Fibroblast of mammary gland (primary cell): ENCODE data around the gene POU2AF1.

Experiments
- DNase-seq: peaks from one replicate; pipeline ENCODE4 v3.0.0-alpha.2; 2010; ENCODE audit warnings: low read depth
- H3K4me3 ChIP-seq: 2 replicates; pipeline ENCODE4 v1.5.1; 2011; ENCODE audit warnings: low read depth, mild to moderate bottlenecking, low read length, moderate library complexity; ENCODE audit not compliant: control insufficient read depth
- TF ChIP-seq, protein P1 (sequence below): conservative IDR thresholded peaks from 2 replicates; pipeline ENCODE4 v1.5.1; 2011; ENCODE audit warnings: low read depth, low read length, inconsistent platforms; ENCODE audit not compliant: control insufficient read depth, insufficient read depth

Gene POU2AF1

DNA sequence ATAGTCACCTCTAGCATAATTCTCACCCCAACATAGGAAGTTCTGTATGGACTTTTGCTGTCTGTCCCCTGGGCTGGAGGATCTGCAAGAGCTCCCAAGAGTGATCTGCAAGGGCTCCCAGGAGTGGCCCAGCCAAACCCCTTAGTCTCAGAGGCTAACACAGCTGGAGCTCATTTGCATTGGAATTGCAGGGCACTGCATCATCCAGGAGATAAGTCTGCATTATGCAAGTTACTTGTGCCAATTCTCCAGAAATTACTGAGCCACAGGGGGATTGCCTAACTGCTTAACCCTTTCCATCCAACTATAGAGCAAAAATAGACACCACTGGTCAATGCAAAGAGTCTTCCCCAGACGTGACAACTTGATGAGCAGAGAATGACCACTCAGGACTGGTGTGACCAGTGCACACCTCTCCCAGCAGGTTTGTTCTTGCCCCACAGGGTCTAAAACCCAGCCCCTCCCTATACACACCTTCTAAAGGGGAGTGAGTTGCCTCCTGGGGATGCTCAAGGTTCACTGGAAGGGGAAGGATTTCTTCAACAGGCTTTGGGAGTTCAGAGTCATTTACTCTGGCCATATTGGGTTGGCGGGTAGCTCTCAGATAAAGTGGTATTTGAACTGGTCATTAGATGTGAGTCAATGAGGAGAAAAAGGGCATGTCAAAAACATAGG, 42.4 kb downstream of the POU2AF1 start:
- TF ChIP-seq, protein P1, sequence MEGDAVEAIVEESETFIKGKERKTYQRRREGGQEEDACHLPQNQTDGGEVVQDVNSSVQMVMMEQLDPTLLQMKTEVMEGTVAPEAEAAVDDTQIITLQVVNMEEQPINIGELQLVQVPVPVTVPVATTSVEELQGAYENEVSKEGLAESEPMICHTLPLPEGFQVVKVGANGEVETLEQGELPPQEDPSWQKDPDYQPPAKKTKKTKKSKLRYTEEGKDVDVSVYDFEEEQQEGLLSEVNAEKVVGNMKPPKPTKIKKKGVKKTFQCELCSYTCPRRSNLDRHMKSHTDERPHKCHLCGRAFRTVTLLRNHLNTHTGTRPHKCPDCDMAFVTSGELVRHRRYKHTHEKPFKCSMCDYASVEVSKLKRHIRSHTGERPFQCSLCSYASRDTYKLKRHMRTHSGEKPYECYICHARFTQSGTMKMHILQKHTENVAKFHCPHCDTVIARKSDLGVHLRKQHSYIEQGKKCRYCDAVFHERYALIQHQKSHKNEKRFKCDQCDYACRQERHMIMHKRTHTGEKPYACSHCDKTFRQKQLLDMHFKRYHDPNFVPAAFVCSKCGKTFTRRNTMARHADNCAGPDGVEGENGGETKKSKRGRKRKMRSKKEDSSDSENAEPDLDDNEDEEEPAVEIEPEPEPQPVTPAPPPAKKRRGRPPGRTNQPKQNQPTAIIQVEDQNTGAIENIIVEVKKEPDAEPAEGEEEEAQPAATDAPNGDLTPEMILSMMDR = no peak
- DNase-seq = peak; percentile 93
- no peak overlapping the region for H3K4me3 ChIP-seq

DNA sequence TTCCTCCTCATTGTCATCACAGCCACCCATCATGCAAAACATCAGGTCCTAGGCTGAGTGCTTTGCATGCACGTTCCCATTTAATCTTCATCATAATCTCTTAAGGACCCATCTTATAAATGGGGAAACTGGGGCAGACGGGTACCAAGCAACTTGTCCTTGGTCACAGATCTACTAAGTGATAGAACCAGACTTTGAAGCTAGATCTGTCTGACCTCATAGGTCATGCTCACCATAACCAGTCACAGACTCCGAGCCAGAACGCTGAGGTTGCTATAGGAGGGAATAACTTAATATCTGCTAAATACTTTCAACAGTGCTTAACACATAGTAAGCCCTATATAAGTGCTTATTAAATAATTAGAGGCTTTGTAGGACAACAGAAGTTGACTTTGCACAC, 43.0 kb downstream of the POU2AF1 start:
- no peak for DNase-seq

GRCh38 chr11:111335549-111335948, 43.5 kb downstream of the POU2AF1 start:
- no peak overlapping the region for H3K4me3 ChIP-seq
- TF ChIP-seq, protein P1 = no peak
- peak; percentile 29 for DNase-seq

More for the DNA sequence above, 43.0 kb downstream of the POU2AF1 start:
- no peak overlapping the region for H3K4me3 ChIP-seq
- TF ChIP-seq, protein P1 = no peak

DNA sequence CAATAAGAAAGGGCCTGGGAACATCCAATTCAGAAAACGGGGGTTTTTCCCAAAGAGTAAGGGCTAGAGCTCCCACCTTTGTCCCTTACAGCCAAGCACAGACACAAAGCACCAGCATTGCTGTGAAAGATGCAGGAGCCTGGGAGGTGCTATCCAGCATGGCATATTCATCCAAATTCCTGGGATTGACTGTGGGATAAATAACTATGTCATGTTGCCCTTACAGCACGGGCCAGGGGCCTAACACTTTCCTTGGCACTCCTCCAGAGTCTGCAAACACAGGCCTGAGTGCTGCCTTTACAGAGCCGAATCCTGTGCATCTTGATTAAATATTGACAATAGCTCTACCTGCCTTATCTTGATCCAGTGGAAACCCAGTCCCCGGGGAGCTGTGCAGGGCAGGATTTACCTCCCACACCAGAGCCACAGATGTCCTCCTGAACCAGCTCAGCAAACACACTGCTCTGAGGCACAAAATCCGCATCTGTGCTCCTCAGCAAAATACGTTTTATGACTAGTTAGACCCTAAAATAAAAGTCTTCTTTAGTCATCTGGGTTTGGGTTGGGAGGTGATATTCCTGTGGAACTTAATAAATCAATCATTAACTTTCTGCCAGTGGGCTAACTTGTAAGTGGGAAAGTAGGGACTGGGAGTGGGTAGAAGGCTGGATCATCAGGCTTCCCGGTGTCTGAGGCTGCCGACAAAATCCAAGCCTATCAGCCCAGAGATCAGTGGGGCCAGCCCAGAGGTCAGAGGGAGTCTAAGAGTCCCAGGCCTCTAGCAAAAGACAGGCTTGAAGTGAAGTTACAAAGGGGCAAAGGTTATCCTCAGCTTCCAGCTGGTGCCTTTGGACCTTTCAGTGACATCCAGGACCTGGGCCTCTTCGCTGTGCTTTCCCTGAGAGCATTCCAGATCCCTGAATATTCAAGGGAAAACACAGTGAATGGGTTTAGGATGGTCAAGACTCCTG, 44.3 kb downstream of the POU2AF1 start:
- DNase-seq = no peak

DNA sequence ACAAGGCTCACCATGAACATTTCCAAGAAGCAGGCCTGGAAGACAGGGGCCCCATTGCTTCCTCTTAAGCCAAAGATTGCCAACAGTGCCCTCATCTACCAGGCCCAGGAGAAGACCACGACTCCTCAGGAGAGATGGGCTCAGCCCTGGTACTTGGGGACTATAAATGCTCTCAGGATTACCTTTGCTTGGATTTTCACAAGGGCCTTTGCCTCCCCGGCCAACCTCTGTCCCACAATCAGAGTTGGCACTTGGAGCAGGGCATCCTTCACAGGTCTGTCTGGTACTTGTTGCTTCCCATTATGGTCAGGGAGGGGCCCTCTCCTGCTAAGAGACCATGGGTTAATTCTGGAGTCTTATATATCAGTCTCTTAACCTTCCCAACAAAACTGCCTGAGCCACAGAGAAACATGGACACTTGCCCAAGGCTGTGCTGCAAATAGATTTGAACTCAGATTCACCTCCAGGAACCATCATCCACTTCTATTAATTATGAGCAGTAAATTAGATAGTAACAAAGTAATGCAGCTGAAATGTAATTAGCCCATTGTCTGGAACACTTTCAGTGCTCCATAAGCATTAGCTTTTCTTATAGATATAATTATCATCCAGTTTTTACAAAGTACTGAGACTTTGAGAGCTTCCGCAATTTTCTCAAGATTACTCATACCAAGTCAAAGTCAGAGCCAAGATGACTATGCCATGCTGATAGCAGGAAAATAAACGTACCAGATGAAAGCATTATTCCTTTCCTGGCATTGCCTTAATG, 47.2 kb downstream of the POU2AF1 start:
- DNase-seq = peak; percentile 65
- no peak overlapping the region for H3K4me3 ChIP-seq
- TF ChIP-seq, protein P1 = no peak

More for the DNA sequence above, 44.3 kb downstream of the POU2AF1 start:
- no peak overlapping the region for H3K4me3 ChIP-seq
- TF ChIP-seq, protein P1 = no peak

DNA sequence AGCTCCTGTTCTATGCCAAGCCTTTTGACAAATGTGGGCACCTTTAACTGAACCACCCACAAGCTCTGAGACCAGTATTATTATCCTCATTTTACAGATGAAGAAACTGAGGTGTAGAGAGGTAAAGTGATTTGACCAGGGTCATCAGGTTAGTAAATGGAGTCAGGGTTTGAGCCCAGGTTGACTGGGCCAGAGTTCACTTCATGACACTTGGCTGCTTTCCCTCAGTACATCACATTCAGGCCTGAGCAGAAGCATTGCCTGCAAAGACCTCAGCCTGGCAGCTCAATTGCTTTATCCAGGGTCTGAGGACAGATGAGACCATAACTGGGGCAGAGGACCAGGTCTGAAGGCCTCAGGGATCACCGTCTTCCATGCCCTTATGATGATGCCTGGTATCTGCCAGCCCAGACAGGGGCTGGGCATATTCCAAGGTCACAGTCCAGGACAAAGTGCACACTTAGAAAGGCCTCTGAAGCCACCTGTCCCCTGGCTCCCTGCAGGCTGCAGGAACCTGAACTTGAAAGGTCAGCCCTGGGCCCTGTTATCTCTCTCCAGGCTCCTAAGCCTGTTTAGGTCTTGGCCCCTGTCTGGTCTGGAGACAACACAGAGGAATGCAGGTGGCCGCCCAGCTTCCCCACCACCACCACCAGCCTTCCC, 48.7 kb downstream of the POU2AF1 start:
- no peak for DNase-seq
- TF ChIP-seq, protein P1 = no peak

More for the DNA sequence above, 48.7 kb downstream of the POU2AF1 start:
- H3K4me3 ChIP-seq = no peak overlapping the region
